ENCODE data around the gene ERCC1. TPM values are rescaled to one million over a fixed set of nuclear protein-coding genes. Genes with fewer than 3 reads are reported as not detected.
"Not testable (repeated sequence)": the region's sequence is repeated elsewhere in the genome, so short reads cannot be mapped to it uniquely, and the experiment has no call there.

The ERCC1 gene
- total RNA-seq, 1 donor from 2014 or later, result 67.5 TPM

- H3K9me3 Mint-ChIP-seq (ENCODE audit: unreplicated experiment), result no peaks in the 10 kb centered on the region
- H3K27ac ChIP-seq (ENCODE audit: low read depth, low read length), result no peak overlapping the region
- H3K36me3 Mint-ChIP-seq (ENCODE audit: low read depth, unreplicated experiment), result peaks cover 22% of the 10 kb centered on the region
- peaks cover 10% of the 10 kb centered on the region for H3K36me3 ChIP-seq (ENCODE audit: insufficient read depth, low read length)
- H3K4me3 Mint-ChIP-seq (ENCODE audit: unreplicated experiment), result no peak overlapping the region
- no peaks in the 10 kb centered on the region for H3K27me3 Mint-ChIP-seq (ENCODE audit: low read depth, unreplicated experiment)
- no peak overlapping the region for H2AFZ ChIP-seq (ENCODE audit: low read depth, low read length)
- H3K4me1 Mint-ChIP-seq (ENCODE audit: low read depth, unreplicated experiment), result peaks cover 3% of the 10 kb centered on the region
- no peak overlapping the region for H3K9ac ChIP-seq (ENCODE audit: low read length)
- no peak overlapping the region for H3K4me2 ChIP-seq (ENCODE audit: low read length)
- no peaks in the 10 kb centered on the region for H3K27me3 ChIP-seq (ENCODE audit: insufficient read depth, low read length)
- FAIRE-seq (no peak), DNase-seq (ENCODE audit: low read depth) (no peak)
- peaks cover 22% of the 10 kb centered on the region for H3K79me2 ChIP-seq (ENCODE audit: insufficient read depth, low read length)
- peaks cover 7% of the 10 kb centered on the region for H3K4me1 ChIP-seq (ENCODE audit: insufficient read depth, low read length)
- H3K4me3 ChIP-seq (ENCODE audit: insufficient read depth, low read depth, low read length), result no peak overlapping the region
- TF ChIP-seq EZH2 (IDR thresholded peaks at IDR 0.05; ENCODE audit: insufficient read depth, low read length) (no peak), CTCF (IDR thresholded peaks at IDR 0.05; ENCODE audit: insufficient read depth, low read depth, low read length) (no peak)
- no peaks in the 10 kb centered on the region for H4K20me1 ChIP-seq (ENCODE audit: insufficient read depth, low read length)
- H3K9me3 ChIP-seq (ENCODE audit: insufficient read depth, low read depth, low read length), result no peaks in the 10 kb centered on the region
- no peak overlapping the region for H3K27ac Mint-ChIP-seq (ENCODE audit: unreplicated experiment)
These were observed 14.2 kb downstream of the ERCC1 start for GRCh38 chr19:45409557-45409920.

- no peak overlapping the region for H3K9ac ChIP-seq (ENCODE audit: low read length)
- H3K27me3 ChIP-seq (ENCODE audit: insufficient read depth, low read length), result no peaks in the 10 kb centered on the region
- Mint-ChIP-seq H3K4me3 (ENCODE audit: unreplicated experiment) (peak overlapping the region; percentile 75), H3K9me3 (ENCODE audit: unreplicated experiment) (no peaks in the 10 kb centered on the region), H3K36me3 (ENCODE audit: low read depth, unreplicated experiment) (peaks cover 19% of the 10 kb centered on the region), H3K4me1 (ENCODE audit: low read depth, unreplicated experiment) (peaks cover 3% of the 10 kb centered on the region), H3K27me3 (ENCODE audit: low read depth, unreplicated experiment) (no peaks in the 10 kb centered on the region), H3K27ac (ENCODE audit: unreplicated experiment) (no peak overlapping the region)
- H3K4me3 ChIP-seq (ENCODE audit: insufficient read depth, low read depth, low read length), result no peak overlapping the region
- no peak overlapping the region for H3K4me2 ChIP-seq (ENCODE audit: low read length)
- H2AFZ ChIP-seq (ENCODE audit: low read depth, low read length), result no peak overlapping the region
- DNase-seq (ENCODE audit: low read depth) (no peak), FAIRE-seq (no peak)
- H3K79me2 ChIP-seq (ENCODE audit: insufficient read depth, low read length), result peaks cover 26% of the 10 kb centered on the region
- no peak overlapping the region for H3K27ac ChIP-seq (ENCODE audit: low read depth, low read length)
- TF ChIP-seq EZH2 (IDR thresholded peaks at IDR 0.05; ENCODE audit: insufficient read depth, low read length) (no peak), CTCF (IDR thresholded peaks at IDR 0.05; ENCODE audit: insufficient read depth, low read depth, low read length) (no peak)
- no peaks in the 10 kb centered on the region for H3K9me3 ChIP-seq (ENCODE audit: insufficient read depth, low read depth, low read length)
- H3K36me3 ChIP-seq (ENCODE audit: insufficient read depth, low read length), result peaks cover 8% of the 10 kb centered on the region
- no peaks in the 10 kb centered on the region for H4K20me1 ChIP-seq (ENCODE audit: insufficient read depth, low read length)
- peaks cover 12% of the 10 kb centered on the region for H3K4me1 ChIP-seq (ENCODE audit: insufficient read depth, low read length)
These were observed 14.7 kb downstream of the ERCC1 start for GRCh38 chr19:45408830-45409556.

- Histone ChIP-seq H3K36me3 (ENCODE audit: insufficient read depth, low read length) (peaks cover 5% of the 10 kb centered on the region), H2AFZ (ENCODE audit: low read depth, low read length) (no peak overlapping the region), H3K79me2 (ENCODE audit: insufficient read depth, low read length) (peaks cover 33% of the 10 kb centered on the region), H3K4me1 (ENCODE audit: insufficient read depth, low read length) (peaks cover 21% of the 10 kb centered on the region), H4K20me1 (ENCODE audit: insufficient read depth, low read length) (no peaks in the 10 kb centered on the region), H3K4me3 (ENCODE audit: insufficient read depth, low read depth, low read length) (no peak overlapping the region), H3K27ac (ENCODE audit: low read depth, low read length) (no peak overlapping the region), H3K9ac (ENCODE audit: low read length) (no peak overlapping the region), H3K9me3 (ENCODE audit: insufficient read depth, low read depth, low read length) (no peaks in the 10 kb centered on the region), H3K27me3 (ENCODE audit: insufficient read depth, low read length) (no peaks in the 10 kb centered on the region), H3K4me2 (ENCODE audit: low read length) (peak overlapping the region; percentile 96)
- Mint-ChIP-seq H3K27ac (ENCODE audit: unreplicated experiment) (no peak overlapping the region), H3K27me3 (ENCODE audit: low read depth, unreplicated experiment) (no peaks in the 10 kb centered on the region), H3K4me1 (ENCODE audit: low read depth, unreplicated experiment) (peaks cover 9% of the 10 kb centered on the region), H3K4me3 (ENCODE audit: unreplicated experiment) (peak overlapping the region; percentile 67), H3K36me3 (ENCODE audit: low read depth, unreplicated experiment) (peaks cover 16% of the 10 kb centered on the region), H3K9me3 (ENCODE audit: unreplicated experiment) (no peaks in the 10 kb centered on the region)
- no peak for DNase-seq (ENCODE audit: low read depth)
- TF ChIP-seq EZH2 (IDR thresholded peaks at IDR 0.05; ENCODE audit: insufficient read depth, low read length) (no peak), CTCF (IDR thresholded peaks at IDR 0.05; ENCODE audit: insufficient read depth, low read depth, low read length) (no peak)
- no peak for FAIRE-seq
These were observed 15.6 kb downstream of the ERCC1 start for GRCh38 chr19:45408121-45408520.

- H3K9ac ChIP-seq (ENCODE audit: low read length), result peak overlapping the region; percentile 89
- not testable (repeated sequence) for FAIRE-seq; H4K20me1 ChIP-seq (ENCODE audit: insufficient read depth, low read length); DNase-seq (ENCODE audit: low read depth); H3K27me3 ChIP-seq (ENCODE audit: insufficient read depth, low read length); H3K27ac ChIP-seq (ENCODE audit: low read depth, low read length); H3K9me3 Mint-ChIP-seq (ENCODE audit: unreplicated experiment); H2AFZ ChIP-seq (ENCODE audit: low read depth, low read length); H3K27me3 Mint-ChIP-seq (ENCODE audit: low read depth, unreplicated experiment); H3K36me3 ChIP-seq (ENCODE audit: insufficient read depth, low read length); H3K9me3 ChIP-seq (ENCODE audit: insufficient read depth, low read depth, low read length)
- peak overlapping the region; percentile 96 for H3K4me2 ChIP-seq (ENCODE audit: low read length)
- H3K27ac Mint-ChIP-seq (ENCODE audit: unreplicated experiment), result peak overlapping the region; percentile 38
- H3K4me1 ChIP-seq (ENCODE audit: insufficient read depth, low read length), result peaks cover 26% of the 10 kb centered on the region
- peaks cover 16% of the 10 kb centered on the region for H3K36me3 Mint-ChIP-seq (ENCODE audit: low read depth, unreplicated experiment)
- peak overlapping the region; percentile 97 for H3K4me3 Mint-ChIP-seq (ENCODE audit: unreplicated experiment)
- H3K79me2 ChIP-seq (ENCODE audit: insufficient read depth, low read length), result peaks cover 38% of the 10 kb centered on the region
- peaks cover 12% of the 10 kb centered on the region for H3K4me1 Mint-ChIP-seq (ENCODE audit: low read depth, unreplicated experiment)
- peak overlapping the region; percentile 90 for H3K4me3 ChIP-seq (ENCODE audit: insufficient read depth, low read depth, low read length)
These were observed 16.1 kb downstream of the ERCC1 start for GRCh38 chr19:45407585-45407984.
